Measurements from ENCODE around the gene VOPP1. TPM values are rescaled to one million over a fixed set of nuclear protein-coding genes. Genes with fewer than 3 reads are reported as not detected.
"Not testable (repeated sequence)": the region's sequence is repeated elsewhere in the genome, so short reads cannot be mapped to it uniquely, and the experiment has no call there.

Gene VOPP1
- total RNA-seq, 1 donor from 2014 or later, result 50.7 TPM

- H3K4me3 Mint-ChIP-seq, result no peak overlapping the region
- no peak overlapping the region for H3K27ac Mint-ChIP-seq (ENCODE audit: unreplicated experiment)
- no peak for DNase-seq (ENCODE audit: low read depth, low spot score)
- H3K9me3 Mint-ChIP-seq, result no peaks in the 10 kb centered on the region
- H3K36me3 Mint-ChIP-seq (ENCODE audit: low read depth), result no peaks in the 10 kb centered on the region
- H3K27me3 Mint-ChIP-seq (ENCODE audit: low read depth), result peaks cover 15% of the 10 kb centered on the region
- TF ChIP-seq, protein P1, sequence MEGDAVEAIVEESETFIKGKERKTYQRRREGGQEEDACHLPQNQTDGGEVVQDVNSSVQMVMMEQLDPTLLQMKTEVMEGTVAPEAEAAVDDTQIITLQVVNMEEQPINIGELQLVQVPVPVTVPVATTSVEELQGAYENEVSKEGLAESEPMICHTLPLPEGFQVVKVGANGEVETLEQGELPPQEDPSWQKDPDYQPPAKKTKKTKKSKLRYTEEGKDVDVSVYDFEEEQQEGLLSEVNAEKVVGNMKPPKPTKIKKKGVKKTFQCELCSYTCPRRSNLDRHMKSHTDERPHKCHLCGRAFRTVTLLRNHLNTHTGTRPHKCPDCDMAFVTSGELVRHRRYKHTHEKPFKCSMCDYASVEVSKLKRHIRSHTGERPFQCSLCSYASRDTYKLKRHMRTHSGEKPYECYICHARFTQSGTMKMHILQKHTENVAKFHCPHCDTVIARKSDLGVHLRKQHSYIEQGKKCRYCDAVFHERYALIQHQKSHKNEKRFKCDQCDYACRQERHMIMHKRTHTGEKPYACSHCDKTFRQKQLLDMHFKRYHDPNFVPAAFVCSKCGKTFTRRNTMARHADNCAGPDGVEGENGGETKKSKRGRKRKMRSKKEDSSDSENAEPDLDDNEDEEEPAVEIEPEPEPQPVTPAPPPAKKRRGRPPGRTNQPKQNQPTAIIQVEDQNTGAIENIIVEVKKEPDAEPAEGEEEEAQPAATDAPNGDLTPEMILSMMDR (conservative IDR thresholded peaks at IDR 0.05), result no peak
- H3K4me1 Mint-ChIP-seq, result no peaks in the 10 kb centered on the region
Observed at GRCh38 chr7:55588379-55588699, 16.0 kb upstream of the VOPP1 start.

DNA sequence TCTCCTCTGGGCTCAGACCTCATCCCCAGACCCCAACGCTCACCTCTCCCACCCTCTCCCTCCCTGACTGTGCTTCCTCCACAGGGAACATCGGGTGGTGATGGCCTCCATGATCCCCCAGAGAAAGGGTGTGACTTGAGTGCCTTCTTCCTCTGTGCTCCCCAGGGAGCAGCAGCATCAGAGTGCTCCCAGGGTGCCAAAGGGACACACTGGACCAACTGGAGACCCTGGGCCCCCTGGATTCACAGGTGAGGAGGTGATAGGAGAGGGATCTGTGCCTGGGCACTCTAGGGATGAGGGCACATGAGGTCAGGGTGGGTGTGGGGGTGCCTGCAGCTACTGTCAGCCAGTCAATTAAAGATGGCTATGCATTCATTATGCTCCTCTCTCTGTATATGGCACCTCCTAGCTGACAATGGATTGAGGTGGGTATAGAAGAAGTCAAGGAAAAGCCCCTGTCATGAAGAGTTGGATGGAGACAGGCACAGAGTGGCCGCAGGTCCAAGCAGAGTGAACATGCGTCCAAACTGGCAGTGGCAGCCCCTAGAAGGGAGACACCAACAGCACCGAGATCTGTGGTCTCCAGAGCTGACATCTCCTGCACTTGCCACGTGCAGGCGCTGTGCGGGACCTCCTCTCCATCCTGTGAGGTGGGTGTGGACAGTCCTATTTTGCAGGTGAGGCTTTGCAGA, 15.5 kb upstream of the VOPP1 start:
- no peak overlapping the region for H3K4me3 Mint-ChIP-seq
- no peak for DNase-seq (ENCODE audit: low read depth, low spot score)
- no peaks in the 10 kb centered on the region for H3K4me1 Mint-ChIP-seq
- no peaks in the 10 kb centered on the region for H3K9me3 Mint-ChIP-seq
- TF ChIP-seq, protein P1 (conservative IDR thresholded peaks at IDR 0.05), result no peak
- peaks cover 15% of the 10 kb centered on the region for H3K27me3 Mint-ChIP-seq (ENCODE audit: low read depth)
- no peak overlapping the region for H3K27ac Mint-ChIP-seq (ENCODE audit: unreplicated experiment)
- no peaks in the 10 kb centered on the region for H3K36me3 Mint-ChIP-seq (ENCODE audit: low read depth)

- H3K27me3 Mint-ChIP-seq (ENCODE audit: low read depth), result peaks cover 37% of the 10 kb centered on the region
- H3K9me3 Mint-ChIP-seq; H3K4me3 Mint-ChIP-seq; DNase-seq (ENCODE audit: low read depth, low spot score); H3K4me1 Mint-ChIP-seq; H3K36me3 Mint-ChIP-seq (ENCODE audit: low read depth); H3K27ac Mint-ChIP-seq (ENCODE audit: unreplicated experiment): not testable (repeated sequence)
Observed at GRCh38 chr7:55582656-55583055, 10.4 kb upstream of the VOPP1 start.

- Mint-ChIP-seq H3K9me3 (no peaks in the 10 kb centered on the region), H3K36me3 (ENCODE audit: low read depth) (no peaks in the 10 kb centered on the region), H3K27me3 (ENCODE audit: low read depth) (peaks cover 60% of the 10 kb centered on the region), H3K4me3 (peak overlapping the region; percentile 19), H3K27ac (ENCODE audit: unreplicated experiment) (no peak overlapping the region), H3K4me1 (peaks cover 11% of the 10 kb centered on the region)
- TF ChIP-seq, protein P1 (conservative IDR thresholded peaks at IDR 0.05), result no peak
- DNase-seq (ENCODE audit: low read depth, low spot score), result no peak
Observed at GRCh38 chr7:55576753-55577152, 4.5 kb upstream of the VOPP1 start.

DNA sequence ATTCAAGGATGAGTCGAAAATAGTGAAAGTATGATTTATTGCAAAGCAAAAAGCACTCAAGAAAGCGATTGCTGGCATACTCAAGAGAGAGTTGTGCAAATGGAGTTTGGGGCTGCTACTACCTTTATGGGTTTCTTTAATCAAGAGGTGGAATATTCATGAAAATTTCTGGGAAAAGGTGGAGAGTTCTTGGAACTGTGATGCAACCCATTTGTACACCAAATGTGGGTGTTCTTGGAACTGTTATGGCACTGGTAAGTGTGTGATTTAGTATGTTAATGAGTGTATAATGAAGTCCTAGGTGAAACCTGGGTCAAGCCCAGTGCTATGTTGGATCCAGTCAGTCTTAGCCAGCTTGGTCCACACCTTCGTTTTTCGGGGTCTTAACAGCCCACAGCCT, 3.4 kb upstream of the VOPP1 start:
- no peak overlapping the region for H3K27ac Mint-ChIP-seq (ENCODE audit: unreplicated experiment)
- H3K4me3 Mint-ChIP-seq, result no peak overlapping the region
- H3K27me3 Mint-ChIP-seq (ENCODE audit: low read depth), result peaks cover 51% of the 10 kb centered on the region
- no peak for DNase-seq (ENCODE audit: low read depth, low spot score)
- peaks cover 16% of the 10 kb centered on the region for H3K4me1 Mint-ChIP-seq
- TF ChIP-seq, protein P1 (conservative IDR thresholded peaks at IDR 0.05), result no peak
- H3K36me3 Mint-ChIP-seq (ENCODE audit: low read depth), result no peaks in the 10 kb centered on the region
- H3K9me3 Mint-ChIP-seq, result no peaks in the 10 kb centered on the region

- no peak for DNase-seq (ENCODE audit: low read depth, low spot score)
- TF ChIP-seq, protein P1 (conservative IDR thresholded peaks at IDR 0.05), result no peak
- H3K9me3 Mint-ChIP-seq, result no peaks in the 10 kb centered on the region
- peaks cover 44% of the 10 kb centered on the region for H3K27me3 Mint-ChIP-seq (ENCODE audit: low read depth)
- peaks cover 20% of the 10 kb centered on the region for H3K4me1 Mint-ChIP-seq
- H3K36me3 Mint-ChIP-seq (ENCODE audit: low read depth), result no peaks in the 10 kb centered on the region
- no peak overlapping the region for H3K4me3 Mint-ChIP-seq
- H3K27ac Mint-ChIP-seq (ENCODE audit: unreplicated experiment), result no peak overlapping the region
Observed at GRCh38 chr7:55575098-55575497, 2.8 kb upstream of the VOPP1 start.
